HG03439 (cell line): ENCODE data around the gene LRRC27.

ENCODE experiments used
- ATAC-seq: cut with Tn5 transposase; IDR thresholded peaks from one replicate; pipeline ENCODE4 v1.9.1; 2021; ENCODE audit warnings: mild to moderate bottlenecking, moderate library complexity; ENCODE audit not compliant: unreplicated experiment

Gene LRRC27

GRCh38 chr10:132421847-132422751, 90.1 kb downstream of the LRRC27 start:
- no peak for ATAC-seq

DNA sequence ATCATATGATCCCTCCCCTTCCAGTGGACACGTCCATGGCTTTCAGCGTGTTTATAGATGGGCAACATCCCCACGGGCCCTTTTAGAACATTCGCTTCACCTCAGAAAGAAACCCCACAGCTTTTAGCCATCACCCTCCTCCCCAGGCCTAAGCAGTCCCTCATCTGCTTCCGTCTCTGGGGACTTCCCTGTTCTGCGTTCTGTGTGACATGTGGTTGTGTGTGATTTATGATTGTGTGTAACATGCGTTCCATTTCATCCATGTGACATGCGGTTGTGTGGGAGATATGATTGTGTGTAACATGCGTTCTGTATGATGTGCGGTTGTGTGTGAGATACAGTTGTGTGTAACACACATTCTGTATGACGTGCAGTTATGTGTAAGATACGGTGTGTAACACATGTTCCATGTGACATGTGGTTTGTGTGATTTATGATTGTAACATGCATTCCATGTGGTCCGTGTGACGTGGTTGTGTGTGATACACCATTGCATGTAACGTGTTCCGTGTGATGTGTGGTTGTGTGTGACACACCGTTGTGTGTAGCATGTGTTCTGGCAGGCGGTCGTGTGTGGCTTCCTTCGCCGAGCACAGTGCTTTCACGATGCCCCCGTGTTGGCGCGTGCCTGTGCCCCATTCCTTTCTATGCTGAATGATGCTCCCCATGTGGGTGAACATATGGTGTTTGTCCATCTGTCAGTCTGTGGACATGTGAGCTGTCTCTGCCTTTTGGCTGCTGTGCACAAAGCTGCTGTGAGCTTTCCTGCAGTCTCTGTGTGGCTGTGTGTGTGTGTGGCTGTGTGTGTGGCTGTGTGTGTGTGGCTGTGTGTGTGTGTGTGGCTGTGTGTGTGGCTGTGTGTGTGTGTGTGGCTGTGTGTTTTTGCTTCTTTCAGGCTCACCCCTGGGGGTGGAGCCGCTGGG, 91.2 kb downstream of the LRRC27 start:
- no peak for ATAC-seq

DNA sequence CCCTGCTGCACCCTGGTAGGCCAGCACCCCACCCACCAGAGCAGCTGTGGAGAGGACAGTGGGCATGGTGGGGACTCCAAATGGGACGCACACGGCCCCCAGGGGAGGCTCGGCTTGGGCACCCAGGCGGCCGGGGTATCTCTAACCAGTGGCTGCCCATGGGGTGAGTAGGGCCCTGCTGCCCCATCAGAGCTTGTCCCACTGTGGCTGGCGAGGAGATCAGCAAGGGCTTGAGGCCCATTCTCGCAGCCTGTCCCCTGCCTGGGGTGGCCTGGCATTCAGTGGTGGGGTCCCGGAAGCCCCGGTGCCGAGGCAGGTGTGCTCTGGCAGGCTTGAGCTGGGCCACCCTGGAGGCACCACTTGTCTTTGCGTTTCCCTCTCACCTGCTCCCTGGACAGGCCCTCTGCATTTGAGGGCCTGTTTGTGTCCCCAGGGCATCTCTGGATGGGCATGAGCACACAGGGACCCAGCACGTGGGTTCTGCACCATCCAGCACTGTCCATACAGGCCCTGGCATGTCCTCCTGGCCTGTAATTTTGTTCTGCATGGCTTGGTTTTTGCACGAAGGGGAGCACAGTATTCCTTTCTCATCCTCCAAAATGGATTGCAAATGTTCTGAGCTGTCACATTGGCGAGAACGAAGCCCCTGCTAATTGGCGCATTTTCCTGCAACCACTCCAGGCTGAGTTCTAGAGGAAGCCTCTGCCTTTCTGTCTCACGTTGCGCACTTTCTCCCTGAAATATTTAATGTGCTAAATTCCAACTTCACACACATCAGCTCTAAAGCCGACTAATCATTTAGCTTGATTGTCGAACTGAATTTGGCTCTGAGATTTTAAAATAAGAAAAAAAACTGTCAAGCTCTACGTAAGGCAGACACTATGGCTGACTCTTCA, 92.2 kb downstream of the LRRC27 start:
- ATAC-seq = no peak

DNA sequence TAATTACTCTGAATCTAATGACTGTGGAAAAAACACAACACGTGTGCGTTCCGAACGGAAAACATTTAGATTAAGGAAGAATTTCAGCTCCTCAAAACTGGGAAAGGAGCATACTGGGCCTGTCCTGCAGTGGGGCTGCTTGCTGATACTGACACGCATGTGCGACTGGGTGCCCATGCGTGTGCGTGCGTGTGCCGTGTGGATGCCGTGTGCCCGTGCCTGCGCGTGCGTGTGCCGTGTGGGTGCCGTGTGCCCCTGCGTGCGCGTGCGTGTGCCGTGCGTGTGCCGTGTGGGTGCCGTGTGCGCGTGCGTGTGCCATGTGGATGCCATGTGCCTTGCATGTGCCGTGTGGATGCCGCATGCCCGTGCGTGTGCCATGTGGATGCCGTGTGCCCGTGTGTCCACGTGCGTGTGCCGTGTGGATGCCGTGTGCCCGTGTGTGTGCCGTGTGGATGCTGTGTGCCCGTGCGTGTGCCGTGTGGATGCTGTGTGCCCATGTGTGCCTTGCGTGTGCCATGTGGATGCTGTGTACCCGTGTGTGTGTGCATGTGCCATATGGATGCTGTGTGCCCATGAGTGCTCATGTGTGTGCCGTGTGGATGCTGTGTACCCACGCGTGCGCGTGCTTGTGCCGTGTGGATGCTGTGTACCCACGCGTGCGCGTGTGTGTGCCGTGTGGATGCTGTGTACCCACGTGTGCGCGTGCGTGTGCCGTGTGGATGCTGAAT, 93.2 kb downstream of the LRRC27 start:
- ATAC-seq = no peak

GRCh38 chr10:132425757-132426155, 93.8 kb downstream of the LRRC27 start:
- ATAC-seq = no peak

DNA sequence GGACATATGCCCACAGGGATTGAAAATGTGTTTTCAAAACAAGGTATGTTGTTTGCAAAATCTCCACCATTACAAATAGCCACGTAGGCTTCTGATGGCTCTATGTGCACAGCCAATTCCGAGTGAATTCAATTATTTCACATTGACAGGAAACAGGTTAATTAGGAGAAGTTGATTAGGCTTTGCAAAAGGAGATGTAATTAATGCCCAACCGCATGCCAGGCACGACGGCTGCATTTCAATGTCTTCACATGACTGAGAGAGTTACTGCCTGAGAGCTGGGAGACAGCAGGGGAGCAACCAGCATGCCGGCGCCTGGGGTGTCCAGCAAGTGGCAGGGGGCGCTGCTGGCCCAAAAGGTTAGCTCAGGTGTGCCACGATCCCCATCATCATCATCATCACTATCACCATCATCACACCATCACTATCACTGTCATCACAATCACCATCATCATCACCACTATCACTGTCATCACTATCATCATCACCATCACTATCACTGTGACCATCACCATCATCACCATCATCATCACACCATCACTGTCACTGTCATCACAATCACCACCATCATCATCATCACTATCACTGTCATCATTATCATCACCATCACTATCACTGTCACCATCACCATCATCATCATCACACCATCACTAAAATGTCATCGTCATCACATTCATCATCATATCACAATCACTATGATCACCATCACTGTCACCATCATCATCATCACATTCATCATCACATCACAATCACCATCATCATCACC, 95.2 kb downstream of the LRRC27 start:
- ATAC-seq = no peak

- no peak for ATAC-seq
These were observed 96.0 kb downstream of the LRRC27 start for GRCh38 chr10:132427939-132428367.

GRCh38 chr10:132428486-132428995, 96.5 kb downstream of the LRRC27 start:
- ATAC-seq = no peak
